ENCODE measurements around the gene CDKAL1.

GRCh38 chr6:20839630-20840029 lies 305.4 kb downstream of the CDKAL1 start:
- TF ChIP-seq FOXP1 (CRISPR knock-in tag; IDR thresholded peaks at IDR 0.05; ENCODE audit: borderline replicate concordance): no peak
- TF ChIP-seq JUN (CRISPR knock-in tag; IDR thresholded peaks at IDR 0.05): no peak
- TF ChIP-seq CTCF (IDR thresholded peaks at IDR 0.05): no peak
- TF ChIP-seq ATF3 (CRISPR knock-in tag; conservative IDR thresholded peaks at IDR 0.05): no peak
- no peak for TF ChIP-seq AFF4 (CRISPR knock-in tag; IDR thresholded peaks at IDR 0.05; ENCODE audit: borderline replicate concordance)
- no peak for TF ChIP-seq CBFB (CRISPR knock-in tag; IDR thresholded peaks at IDR 0.05; ENCODE audit: low read depth)
